H7 (cell line): ENCODE data around the gene SDCCAG8. TPM values are rescaled to one million over a fixed set of nuclear protein-coding genes. Genes with fewer than 3 reads are reported as not detected.

Experiments used
- DNase-seq: peaks from one replicate; pipeline ENCODE4 v3.0.0; 2012
- H3K27me3 ChIP-seq: 2 replicates; pipeline ENCODE4 v1.6.0; 2011; ENCODE audit warnings: mild to moderate bottlenecking, low read length; ENCODE audit not compliant: control insufficient read depth, insufficient read depth
- H3K36me3 ChIP-seq: replicated peaks from 2 replicates; pipeline ENCODE4 v1.5.1; 2011; ENCODE audit warnings: low read length; ENCODE audit not compliant: control insufficient read depth, insufficient read depth
- H3K4me3 ChIP-seq: 2 replicates; pipeline ENCODE4 v1.5.1; 2011; ENCODE audit warnings: low read depth, mild to moderate bottlenecking, control low read depth, low read length, moderate library complexity; ENCODE audit not compliant: insufficient read depth
- total RNA-seq: library from RNA; depleted of rRNA; stranded (reverse); fragments of >200 nt; shearing (Covaris generic); gene quantifications from 2 replicates; pipeline ENCODE4 v1.2.3, GENCODE V29; 2014

SDCCAG8 gene
- total RNA-seq, 1 experiment from 2014 or later, result 145 TPM

GRCh38 chr1:243438146-243438545 is 182.3 kb downstream of the SDCCAG8 start:
- H3K36me3 ChIP-seq, result no peaks in the 10 kb centered on the region
- no peak for DNase-seq
- no peaks in the 10 kb centered on the region for H3K27me3 ChIP-seq
- H3K4me3 ChIP-seq, result no peak overlapping the region

GRCh38 chr1:243438815-243439214 is 183.0 kb downstream of the SDCCAG8 start:
- no peak for DNase-seq

GRCh38 chr1:243440406-243440805 is 184.6 kb downstream of the SDCCAG8 start:
- no peak for DNase-seq
- Histone ChIP-seq H3K27me3 (no peaks in the 10 kb centered on the region), H3K4me3 (no peak overlapping the region), H3K36me3 (no peaks in the 10 kb centered on the region)

More at GRCh38 chr1:243438815-243439214, 183.0 kb downstream of the SDCCAG8 start:
- H3K4me3 ChIP-seq, result no peak overlapping the region
- no peaks in the 10 kb centered on the region for H3K27me3 ChIP-seq
- no peaks in the 10 kb centered on the region for H3K36me3 ChIP-seq

- Histone ChIP-seq H3K36me3 (no peaks in the 10 kb centered on the region), H3K27me3 (no peaks in the 10 kb centered on the region), H3K4me3 (no peak overlapping the region)
- DNase-seq, result no peak
Observed at GRCh38 chr1:243441601-243442000, 185.8 kb downstream of the SDCCAG8 start.

- no peaks in the 10 kb centered on the region for H3K36me3 ChIP-seq
- no peaks in the 10 kb centered on the region for H3K27me3 ChIP-seq
- DNase-seq, result no peak
- no peak overlapping the region for H3K4me3 ChIP-seq
Observed at GRCh38 chr1:243443557-243443956, 187.7 kb downstream of the SDCCAG8 start.

GRCh38 chr1:243447347-243447746 is 191.5 kb downstream of the SDCCAG8 start:
- no peaks in the 10 kb centered on the region for H3K27me3 ChIP-seq
- no peak overlapping the region for H3K4me3 ChIP-seq
- DNase-seq, result no peak
- H3K36me3 ChIP-seq, result no peaks in the 10 kb centered on the region

- DNase-seq, result no peak
- Histone ChIP-seq H3K27me3 (no peaks in the 10 kb centered on the region), H3K4me3 (no peak overlapping the region), H3K36me3 (no peaks in the 10 kb centered on the region)
Observed at GRCh38 chr1:243447844-243448243, 192.0 kb downstream of the SDCCAG8 start.

- no peaks in the 10 kb centered on the region for H3K27me3 ChIP-seq
- no peak for DNase-seq
- H3K4me3 ChIP-seq, result no peak overlapping the region
- H3K36me3 ChIP-seq, result no peaks in the 10 kb centered on the region
Observed at GRCh38 chr1:243449373-243449772, 193.5 kb downstream of the SDCCAG8 start.

- no peak overlapping the region for H3K4me3 ChIP-seq
- no peak for DNase-seq
- H3K27me3 ChIP-seq, result no peaks in the 10 kb centered on the region
- H3K36me3 ChIP-seq, result no peaks in the 10 kb centered on the region
Observed at GRCh38 chr1:243452092-243452491, 196.3 kb downstream of the SDCCAG8 start.

- DNase-seq, result no peak
- no peak overlapping the region for H3K4me3 ChIP-seq
- H3K36me3 ChIP-seq, result no peaks in the 10 kb centered on the region
- H3K27me3 ChIP-seq, result no peaks in the 10 kb centered on the region
Observed at GRCh38 chr1:243454328-243454997, 198.6 kb downstream of the SDCCAG8 start.

- DNase-seq, result no peak
- Histone ChIP-seq H3K27me3 (no peaks in the 10 kb centered on the region), H3K4me3 (no peak overlapping the region), H3K36me3 (no peaks in the 10 kb centered on the region)
Observed at GRCh38 chr1:243455760-243456651, 200.2 kb downstream of the SDCCAG8 start.

- Histone ChIP-seq H3K36me3 (no peaks in the 10 kb centered on the region), H3K4me3 (no peak overlapping the region), H3K27me3 (no peaks in the 10 kb centered on the region)
- DNase-seq, result no peak
Observed at GRCh38 chr1:243457363-243457982, 201.6 kb downstream of the SDCCAG8 start.

GRCh38 chr1:243459059-243459458 is 203.2 kb downstream of the SDCCAG8 start:
- Histone ChIP-seq H3K4me3 (no peak overlapping the region), H3K27me3 (no peaks in the 10 kb centered on the region), H3K36me3 (no peaks in the 10 kb centered on the region)
- DNase-seq, result no peak

GRCh38 chr1:243461700-243462099 is 205.9 kb downstream of the SDCCAG8 start:
- DNase-seq, result no peak
- Histone ChIP-seq H3K36me3 (no peaks in the 10 kb centered on the region), H3K27me3 (no peaks in the 10 kb centered on the region), H3K4me3 (no peak overlapping the region)
